Left renal pelvis (tissue), 4 donors: ENCODE data around the gene GLI3. TPM values are rescaled to one million over a fixed set of nuclear protein-coding genes. Genes with fewer than 3 reads are reported as not detected.

Source experiments
- DNase-seq, 4 donors: peaks; one replicate each; pipeline ENCODE4 v3.0.0-alpha.2; 2013; ENCODE audit warnings: low read depth in 4 of 4, low spot score in 3 of 4
- polyA plus RNA-seq, 4 donors: library from polyadenylated mRNA; unstranded; fragments of 120-200 nt; gene quantifications; one replicate each; pipeline ENCODE4 v1.2.1, GENCODE V29; 2013; ENCODE audit not compliant: insufficient read length in 4 of 4

The GLI3 gene
- polyA plus RNA-seq, 4 donors: 14.8 to 33.7 (median 16.5) TPM

DNA sequence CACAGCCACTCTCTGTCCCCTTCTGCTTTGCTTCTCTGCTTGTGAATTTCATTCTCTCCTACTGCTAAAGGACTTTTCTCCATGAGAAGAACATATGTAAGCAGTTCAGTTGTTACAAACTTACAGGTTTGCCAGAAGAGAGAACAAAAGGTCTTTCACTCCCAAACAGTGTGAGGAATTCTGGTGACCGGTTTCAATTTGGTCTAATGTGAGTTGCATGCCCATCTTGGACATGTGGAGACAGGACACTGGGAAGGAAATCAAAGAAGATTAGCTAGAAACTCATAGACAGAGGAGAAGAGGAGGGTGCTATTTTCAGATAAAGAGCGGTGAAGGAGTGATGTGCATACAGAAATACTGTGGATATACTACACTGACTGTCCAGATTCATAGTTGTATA is 324.6 kb downstream of the GLI3 start:
- DNase-seq: no peak

DNA sequence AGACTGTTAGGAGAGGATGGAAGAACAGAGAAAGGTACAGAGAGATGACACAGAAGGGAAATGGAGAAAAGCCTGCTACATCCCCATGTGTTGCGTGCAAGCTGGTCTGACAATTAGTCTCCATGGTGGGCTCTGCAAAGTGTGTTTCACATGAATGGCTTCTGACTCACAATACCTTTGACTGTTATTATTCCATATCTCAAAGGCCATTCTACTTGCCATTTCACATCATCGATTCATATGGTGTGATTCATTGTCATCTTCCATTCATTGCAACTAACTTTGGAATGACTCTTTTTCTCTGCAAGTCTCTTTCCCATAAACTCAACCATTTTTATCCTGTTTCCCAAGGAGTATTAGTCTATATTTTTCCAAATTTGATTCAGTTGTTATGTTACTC is 325.2 kb downstream of the GLI3 start:
- DNase-seq: no peak
